Testis (tissue), 3 donors: Measurements from ENCODE around the gene VKORC1L1. TPM values are rescaled to one million over a fixed set of nuclear protein-coding genes. Genes with fewer than 3 reads are reported as not detected.

ENCODE experiments used
- DNase-seq: peaks from one replicate; pipeline ENCODE4 v3.0.0-alpha.2; 2019
- H3K27ac ChIP-seq, 2 donors: fragments of 200-600 bp; sonication (generic); one replicate each; pipeline ENCODE4 v1.5.1; 2019
- H3K27me3 ChIP-seq: fragments of 200-600 bp; sonication (generic); one replicate; pipeline ENCODE4 v1.5.1; 2019
- H3K36me3 ChIP-seq: fragments of 200-600 bp; sonication (generic); one replicate; pipeline ENCODE4 v1.5.1; 2017; ENCODE audit warnings: low read depth; ENCODE audit errors: missing control alignments
- H3K4me1 ChIP-seq: fragments of 200-600 bp; sonication (generic); one replicate; pipeline ENCODE4 v1.5.1; 2019
- H3K4me3 ChIP-seq, 2 donors: fragments of 200-600 bp; sonication (generic); one replicate each; pipeline ENCODE4 v1.5.1; 2017 to 2019
- H3K9me3 ChIP-seq: fragments of 200-600 bp; sonication (generic); one replicate; pipeline ENCODE4 v1.5.1; 2017
- CTCF ChIP-seq, 3 experiments: fragments of 450-650 bp in 2 of 3; fragments of 200-600 bp in 1 of 3; sonication (generic) in 1 of 3; IDR thresholded peaks; one replicate each; pipeline ENCODE4 v1.5.1; 2016 to 2019; ENCODE audit warnings: antibody characterized with exemption in 3 of 3, mild to moderate bottlenecking in 2 of 3, moderate library complexity in 1 of 3
- POLR2A ChIP-seq: fragments of 450-650 bp; IDR thresholded peaks from one replicate; pipeline ENCODE4 v1.6.1; 2017; ENCODE audit warnings: antibody characterized with exemption, mild to moderate bottlenecking, moderate library complexity
- WGBS, 2 donors: methylation state at CpG; one replicate each; pipeline ENCODE4 v1.1.5; 2018; 5-methylcytosine and 5-hydroxymethylcytosine counted together
- intact Hi-C: fragments of 100-400 bp; cut with DNase I; formaldehyde crosslinking; loops from one replicate; pipeline ENCODE4 v1.15.1; 2023; ENCODE audit warnings: low total_unique reads
- polyA plus RNA-seq: library from polyadenylated mRNA; stranded (reverse); fragments of 350-450 nt; fragmentation: Illumina TruSeq; extraction: RNeasy Lipid Tissue Mini Kit (QIAGEN cat#74804); gene quantifications from one replicate; pipeline ENCODE4 v1.2.3, GENCODE V29; 2014; ENCODE audit warnings: low read depth, low replicate concordance; ENCODE audit not compliant: insufficient read depth
- total RNA-seq, 2 donors: library from RNA; depleted of rRNA; stranded (reverse); fragments of >200 nt; gene quantifications; one replicate each; pipeline ENCODE4 v1.2.3, GENCODE V29; 2016

VKORC1L1 gene
- total and polyA plus RNA-seq, 3 donors from 2014 or later, result 11.4 to 22.0 (median 13.5) TPM

- intact Hi-C loops, result no loop called here
- H3K4me1 ChIP-seq, result no peaks in the 10 kb centered on the region
- 92% methylated on average over 6 to 9 of the region's 9 CpGs for WGBS, 2 donors
- H3K27ac ChIP-seq, result no peak overlapping the region
- H3K4me3 ChIP-seq, result no peak overlapping the region
- no peaks in the 10 kb centered on the region for H3K36me3 ChIP-seq
- no peak for DNase-seq
- no peaks in the 10 kb centered on the region for H3K27me3 ChIP-seq
- TF ChIP-seq POLR2A (no peak), CTCF (IDR thresholded peaks at IDR 0.05) (no peak)
- H3K9me3 ChIP-seq, result no peaks in the 10 kb centered on the region
Measured at GRCh38 chr7:65974876-65975275, 102.0 kb downstream of the VKORC1L1 start.

- DNase-seq, result no peak
- intact Hi-C loops, result no loop called here
- peaks cover 6% of the 10 kb centered on the region for H3K4me1 ChIP-seq
- H3K36me3 ChIP-seq, result no peaks in the 10 kb centered on the region
- H3K4me3 ChIP-seq, result no peak overlapping the region
- H3K27ac ChIP-seq, result no peak overlapping the region
- H3K9me3 ChIP-seq, result no peaks in the 10 kb centered on the region
- H3K27me3 ChIP-seq, result no peaks in the 10 kb centered on the region
- WGBS, 2 donors, result 92 to 93% methylated on average over 11 of the region's 11 CpGs
- TF ChIP-seq CTCF (IDR thresholded peaks at IDR 0.05) (no peak), POLR2A (no peak)
Measured at GRCh38 chr7:65975814-65976445, 103.1 kb downstream of the VKORC1L1 start.

GRCh38 chr7:65976659-65977196, 103.9 kb downstream of the VKORC1L1 start:
- no peaks in the 10 kb centered on the region for H3K27me3 ChIP-seq
- no peaks in the 10 kb centered on the region for H3K9me3 ChIP-seq
- no peak for DNase-seq
- TF ChIP-seq POLR2A (no peak), CTCF (IDR thresholded peaks at IDR 0.05) (no peak)
- 87 to 95% methylated on average over 15 to 16 of the region's 16 CpGs for WGBS, 2 donors
- no peak overlapping the region for H3K27ac ChIP-seq
- H3K36me3 ChIP-seq, result no peaks in the 10 kb centered on the region
- no peak overlapping the region for H3K4me3 ChIP-seq
- peaks cover 11% of the 10 kb centered on the region for H3K4me1 ChIP-seq
- intact Hi-C loops, result no loop called here

- Histone ChIP-seq H3K4me3 (no peak overlapping the region), H3K9me3 (no peaks in the 10 kb centered on the region), H3K27me3 (no peaks in the 10 kb centered on the region), H3K4me1 (peaks cover 11% of the 10 kb centered on the region), H3K36me3 (no peaks in the 10 kb centered on the region), H3K27ac (no peak overlapping the region)
- DNase-seq, result no peak
- 85 to 94% methylated on average over 12 to 18 of the region's 18 CpGs for WGBS, 2 donors
- no peak for TF ChIP-seq POLR2A
- no peak for TF ChIP-seq CTCF (IDR thresholded peaks at IDR 0.05)
- intact Hi-C loops, result no loop called here
Measured at GRCh38 chr7:65978891-65979582, 106.2 kb downstream of the VKORC1L1 start.
